Measurements from ENCODE around the gene DNTTIP2.
A peak's percentile ranks its signal among the peaks of the same experiment; 100 is the strongest.
"Not testable (repeated sequence)": the region's sequence is repeated elsewhere in the genome, so short reads cannot be mapped to it uniquely, and the experiment has no call there.

Gene DNTTIP2

GRCh38 chr1:93845538-93846205 lies 33.3 kb downstream of the DNTTIP2 start:
- peak overlapping the region; percentile 48 to 92 (median 77) for H3K9ac ChIP-seq (ENCODE audit: low read length in 5 of 5)
- peaks cover 7 to 40% (median 23%) of the 10 kb centered on the region in 5 donors for H3K4me1 ChIP-seq (ENCODE audit: control insufficient read depth in 5 of 5, insufficient read depth in 5 of 5, low read length in 5 of 5)
- peak overlapping the region; percentile 98 for H3K27ac ChIP-seq (ENCODE audit: low read depth, low read length)
- H3K4me3 ChIP-seq (ENCODE audit: low read depth in 1 of 5, low read length in 5 of 5), result peak overlapping the region; percentile 23 to 92 (median 87)
- H3K36me3 ChIP-seq (ENCODE audit: control insufficient read depth in 5 of 5, insufficient read depth in 5 of 5, low read length in 5 of 5), result no peaks in the 10 kb centered on the region
- H3K27me3 ChIP-seq (ENCODE audit: control insufficient read depth in 5 of 5, insufficient read depth in 4 of 5, low read length in 5 of 5), result no peaks in the 10 kb centered on the region
- no peaks in the 10 kb centered on the region for H3K9me3 ChIP-seq (ENCODE audit: control insufficient read depth in 5 of 5, low read length in 5 of 5)

DNA sequence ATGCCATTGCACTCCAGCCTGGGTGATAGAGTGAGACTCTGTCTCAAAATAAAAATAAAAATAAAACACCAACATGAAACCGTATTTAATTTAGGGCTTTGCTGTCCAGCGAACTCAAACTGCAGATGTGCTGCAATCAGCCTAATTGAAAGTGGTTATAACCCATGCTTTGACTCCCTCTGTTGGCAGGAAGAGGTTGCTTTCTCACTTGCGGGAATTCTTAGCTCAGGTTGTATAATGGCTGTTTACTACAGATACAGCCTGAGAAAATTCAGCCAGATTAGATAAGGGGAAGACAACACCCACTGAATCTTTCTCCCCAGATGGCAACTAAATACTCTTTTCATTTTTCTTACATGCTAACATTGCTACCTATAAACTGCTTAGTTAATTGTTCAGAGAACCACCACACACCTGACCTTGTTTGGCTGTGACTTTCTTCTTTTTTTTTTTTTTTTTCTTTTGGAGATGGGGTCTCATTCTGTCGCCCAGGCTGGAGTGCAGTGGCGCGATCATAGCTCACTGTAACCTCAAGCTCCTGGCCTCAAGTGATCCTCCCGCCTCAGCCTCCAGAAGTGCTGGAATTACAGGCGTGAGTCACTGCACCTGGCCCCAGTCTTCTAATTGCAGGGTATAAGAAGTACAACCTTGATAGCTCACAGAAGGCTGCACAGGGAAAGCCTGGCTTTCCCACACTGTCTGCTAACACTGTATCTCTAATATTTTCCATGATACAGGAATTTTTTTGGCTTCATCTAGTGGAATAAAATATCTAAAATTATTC lies 34.6 kb downstream of the DNTTIP2 start:
- Histone ChIP-seq H3K4me1 (ENCODE audit: control insufficient read depth in 5 of 5, insufficient read depth in 5 of 5, low read length in 5 of 5) (peaks cover 5 to 38% (median 25%) of the 10 kb centered on the region in 5 donors), H3K27ac (ENCODE audit: low read depth, low read length) (peak overlapping the region; percentile 60), H3K9ac (ENCODE audit: low read length in 5 of 5) (no peak overlapping the region), H3K9me3 (ENCODE audit: control insufficient read depth in 5 of 5, low read length in 5 of 5) (no peaks in the 10 kb centered on the region), H3K4me3 (ENCODE audit: low read depth in 1 of 5, low read length in 5 of 5) (no peak overlapping the region), H3K36me3 (ENCODE audit: control insufficient read depth in 5 of 5, insufficient read depth in 5 of 5, low read length in 5 of 5) (no peaks in the 10 kb centered on the region), H3K27me3 (ENCODE audit: control insufficient read depth in 5 of 5, insufficient read depth in 4 of 5, low read length in 5 of 5) (no peaks in the 10 kb centered on the region)

DNA sequence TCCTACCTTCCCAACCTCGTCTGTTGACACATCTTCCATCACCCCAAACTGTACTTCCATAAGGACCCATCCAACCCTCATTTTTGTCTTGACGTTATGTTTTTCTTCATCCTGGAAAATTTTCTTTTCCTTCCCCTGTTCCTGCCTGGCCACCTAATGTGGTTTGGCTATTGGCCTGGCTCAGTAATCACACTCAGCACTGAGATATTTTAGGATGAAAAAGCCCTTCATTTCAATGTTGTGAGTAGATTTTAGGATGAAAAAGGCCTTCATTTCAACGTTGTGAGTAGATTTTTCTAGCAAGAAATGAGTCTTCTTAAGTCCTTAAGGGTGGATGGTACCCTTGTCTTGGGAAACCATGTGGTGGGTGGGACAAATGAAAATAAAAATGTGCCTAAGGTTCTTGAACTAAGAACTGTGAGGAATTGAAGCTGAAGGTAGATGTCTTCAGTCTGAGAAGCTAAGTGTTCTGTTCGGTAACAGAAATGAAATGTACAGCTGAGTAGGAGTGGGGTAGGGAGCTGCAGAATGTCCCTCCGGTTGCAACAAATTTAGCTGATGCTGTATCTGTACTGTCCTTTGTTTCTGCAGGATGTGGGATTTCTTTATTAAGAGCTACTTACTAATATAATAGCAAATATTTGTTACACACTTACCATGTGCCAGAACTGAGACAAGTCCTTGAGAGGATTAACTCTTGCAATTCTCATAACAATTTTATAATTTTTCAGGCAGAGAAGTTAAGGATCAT lies 36.1 kb downstream of the DNTTIP2 start:
- H3K36me3 ChIP-seq (ENCODE audit: control insufficient read depth in 5 of 5, insufficient read depth in 5 of 5, low read length in 5 of 5), result no peaks in the 10 kb centered on the region
- H3K4me3 ChIP-seq (ENCODE audit: low read depth in 1 of 5, low read length in 5 of 5), result no peak overlapping the region
- H3K27me3 ChIP-seq (ENCODE audit: control insufficient read depth in 5 of 5, insufficient read depth in 4 of 5, low read length in 5 of 5), result no peaks in the 10 kb centered on the region
- no peaks in the 10 kb centered on the region for H3K9me3 ChIP-seq (ENCODE audit: control insufficient read depth in 5 of 5, low read length in 5 of 5)
- H3K27ac ChIP-seq (ENCODE audit: low read depth, low read length), result no peak overlapping the region
- H3K4me1 ChIP-seq (ENCODE audit: control insufficient read depth in 5 of 5, insufficient read depth in 5 of 5, low read length in 5 of 5), result peaks cover 5 to 31% (median 19%) of the 10 kb centered on the region in 5 donors
- no peak overlapping the region for H3K9ac ChIP-seq (ENCODE audit: low read length in 5 of 5)

DNA sequence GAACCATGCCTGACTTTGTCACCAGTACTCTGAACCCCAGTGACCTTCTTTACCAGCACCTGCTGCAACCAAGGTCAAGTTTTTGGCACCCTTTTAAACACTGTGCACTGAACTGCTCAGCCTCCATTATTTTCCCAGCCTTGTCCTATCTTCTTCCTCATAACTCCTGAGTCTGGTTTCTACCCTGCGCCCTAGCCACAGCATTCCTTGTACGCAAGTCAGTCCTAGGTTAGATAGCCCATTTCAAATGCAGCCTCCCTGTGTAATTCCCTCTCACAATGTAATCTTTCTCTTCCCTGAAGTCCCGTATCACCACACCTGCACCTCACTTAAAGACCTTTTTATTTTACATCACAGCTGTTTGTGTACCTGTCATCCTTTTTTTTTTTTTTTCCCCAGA lies 37.2 kb downstream of the DNTTIP2 start:
- H3K36me3 ChIP-seq (ENCODE audit: control insufficient read depth in 5 of 5, insufficient read depth in 5 of 5, low read length in 5 of 5), result no peaks in the 10 kb centered on the region
- H3K9ac ChIP-seq (ENCODE audit: low read length in 5 of 5), result no peak overlapping the region
- no peak overlapping the region for H3K27ac ChIP-seq (ENCODE audit: low read depth, low read length)
- no peaks in the 10 kb centered on the region for H3K9me3 ChIP-seq (ENCODE audit: control insufficient read depth in 5 of 5, low read length in 5 of 5)
- H3K4me1 ChIP-seq (ENCODE audit: control insufficient read depth in 5 of 5, insufficient read depth in 5 of 5, low read length in 5 of 5), result peaks cover 5 to 30% (median 18%) of the 10 kb centered on the region in 5 donors
- H3K4me3 ChIP-seq (ENCODE audit: low read depth in 1 of 5, low read length in 5 of 5), result no peak overlapping the region
- H3K27me3 ChIP-seq (ENCODE audit: control insufficient read depth in 5 of 5, insufficient read depth in 4 of 5, low read length in 5 of 5), result no peaks in the 10 kb centered on the region

DNA sequence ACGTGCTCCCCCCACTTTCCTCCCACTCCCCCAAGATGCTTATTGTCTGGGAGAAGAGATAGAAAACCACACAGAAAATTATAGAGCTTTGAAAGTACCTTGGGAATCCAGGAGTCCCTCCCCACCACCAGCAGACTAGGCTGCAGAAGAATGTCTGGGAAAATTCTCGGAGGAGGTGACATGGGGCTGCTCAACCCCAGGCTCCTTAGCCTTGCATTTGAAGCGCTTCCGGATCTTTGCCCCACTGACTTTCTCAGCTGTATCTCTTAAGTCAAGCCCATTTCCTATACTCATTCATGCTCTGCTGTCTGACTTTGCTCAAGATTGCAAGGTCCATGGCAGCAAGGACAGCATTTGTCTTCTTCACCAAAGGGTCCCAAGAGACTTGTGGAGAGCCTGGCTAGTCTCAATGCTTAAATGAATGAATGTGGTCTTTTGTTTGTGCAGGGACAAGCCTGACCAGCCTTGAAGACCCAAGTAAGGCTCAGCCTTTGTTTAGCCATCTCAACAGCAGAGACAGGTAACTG lies 38.0 kb downstream of the DNTTIP2 start:
- Histone ChIP-seq H3K36me3 (ENCODE audit: control insufficient read depth in 5 of 5, insufficient read depth in 5 of 5, low read length in 5 of 5) (no peaks in the 10 kb centered on the region), H3K27ac (ENCODE audit: low read depth, low read length) (no peak overlapping the region), H3K27me3 (ENCODE audit: control insufficient read depth in 5 of 5, insufficient read depth in 4 of 5, low read length in 5 of 5) (no peaks in the 10 kb centered on the region), H3K4me3 (ENCODE audit: low read depth in 1 of 5, low read length in 5 of 5) (no peak overlapping the region), H3K9me3 (ENCODE audit: control insufficient read depth in 5 of 5, low read length in 5 of 5) (no peaks in the 10 kb centered on the region), H3K4me1 (ENCODE audit: control insufficient read depth in 5 of 5, insufficient read depth in 5 of 5, low read length in 5 of 5) (peaks cover 5 to 27% (median 18%) of the 10 kb centered on the region in 5 donors), H3K9ac (ENCODE audit: low read length in 5 of 5) (no peak overlapping the region)

- Histone ChIP-seq H3K27ac (ENCODE audit: low read depth, low read length) (no peak overlapping the region), H3K4me3 (ENCODE audit: low read depth in 1 of 5, low read length in 5 of 5) (no peak overlapping the region), H3K9ac (ENCODE audit: low read length in 5 of 5) (no peak overlapping the region), H3K27me3 (ENCODE audit: control insufficient read depth in 5 of 5, insufficient read depth in 4 of 5, low read length in 5 of 5) (no peaks in the 10 kb centered on the region), H3K4me1 (ENCODE audit: control insufficient read depth in 5 of 5, insufficient read depth in 5 of 5, low read length in 5 of 5) (peaks cover 0 to 16% (median 7%) of the 10 kb centered on the region in 5 donors), H3K9me3 (ENCODE audit: control insufficient read depth in 5 of 5, low read length in 5 of 5) (no peaks in the 10 kb centered on the region), H3K36me3 (ENCODE audit: control insufficient read depth in 5 of 5, insufficient read depth in 5 of 5, low read length in 5 of 5) (no peaks in the 10 kb centered on the region)
These were observed 39.3 kb downstream of the DNTTIP2 start for GRCh38 chr1:93839753-93840152.

DNA sequence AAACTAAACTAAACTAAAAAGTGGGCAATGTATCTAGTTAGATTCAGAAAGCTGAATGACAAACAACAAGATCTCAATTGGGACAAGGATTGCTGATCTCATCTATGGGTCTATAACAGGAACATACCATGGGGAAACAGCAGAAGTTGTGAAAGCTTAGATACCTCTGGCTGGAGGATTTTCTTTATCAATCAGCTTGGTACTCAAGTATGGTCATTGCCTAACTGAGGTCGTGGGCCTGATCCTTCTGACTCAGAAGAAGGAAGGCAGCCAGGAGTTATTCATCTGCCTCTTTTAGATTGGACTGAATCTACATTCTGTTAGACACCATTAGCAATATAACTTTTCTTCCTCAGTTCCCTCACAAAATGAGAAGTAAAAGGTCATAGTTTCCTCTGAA lies 39.7 kb downstream of the DNTTIP2 start:
- no peaks in the 10 kb centered on the region for H3K9me3 ChIP-seq (ENCODE audit: control insufficient read depth in 5 of 5, low read length in 5 of 5)
- H3K4me3 ChIP-seq (ENCODE audit: low read depth in 1 of 5, low read length in 5 of 5), result no peak overlapping the region
- no peak overlapping the region for H3K27ac ChIP-seq (ENCODE audit: low read depth, low read length)
- no peak overlapping the region for H3K9ac ChIP-seq (ENCODE audit: low read length in 5 of 5)
- no peaks in the 10 kb centered on the region for H3K27me3 ChIP-seq (ENCODE audit: control insufficient read depth in 5 of 5, insufficient read depth in 4 of 5, low read length in 5 of 5)
- H3K4me1 ChIP-seq (ENCODE audit: control insufficient read depth in 5 of 5, insufficient read depth in 5 of 5, low read length in 5 of 5), result peaks cover 0 to 11% (median 3%) of the 10 kb centered on the region in 5 donors
- H3K36me3 ChIP-seq (ENCODE audit: control insufficient read depth in 5 of 5, insufficient read depth in 5 of 5, low read length in 5 of 5), result no peaks in the 10 kb centered on the region

- H3K36me3 ChIP-seq (ENCODE audit: control insufficient read depth in 5 of 5, insufficient read depth in 5 of 5, low read length in 5 of 5), result no peaks in the 10 kb centered on the region
- H3K9ac ChIP-seq (ENCODE audit: low read length in 5 of 5), result no peak overlapping the region
- no peak overlapping the region for H3K27ac ChIP-seq (ENCODE audit: low read depth, low read length)
- H3K9me3 ChIP-seq (ENCODE audit: control insufficient read depth in 5 of 5, low read length in 5 of 5), result peaks cover 0 to 3% (median 0%) of the 10 kb centered on the region in 5 donors
- peaks cover 0 to 5% (median 0%) of the 10 kb centered on the region in 5 donors for H3K4me1 ChIP-seq (ENCODE audit: control insufficient read depth in 5 of 5, insufficient read depth in 5 of 5, low read length in 5 of 5)
- H3K27me3 ChIP-seq (ENCODE audit: control insufficient read depth in 5 of 5, insufficient read depth in 4 of 5, low read length in 5 of 5), result no peaks in the 10 kb centered on the region
- H3K4me3 ChIP-seq (ENCODE audit: low read depth in 1 of 5, low read length in 5 of 5), result no peak overlapping the region
These were observed 41.0 kb downstream of the DNTTIP2 start for GRCh38 chr1:93837961-93838360.

GRCh38 chr1:93833293-93833692 lies 45.7 kb downstream of the DNTTIP2 start:
- not testable (repeated sequence) for H3K9ac ChIP-seq (ENCODE audit: low read length in 5 of 5); H3K27ac ChIP-seq (ENCODE audit: low read depth, low read length); H3K4me1 ChIP-seq (ENCODE audit: control insufficient read depth in 5 of 5, insufficient read depth in 5 of 5, low read length in 5 of 5); H3K27me3 ChIP-seq (ENCODE audit: control insufficient read depth in 5 of 5, insufficient read depth in 4 of 5, low read length in 5 of 5); H3K9me3 ChIP-seq (ENCODE audit: control insufficient read depth in 5 of 5, low read length in 5 of 5); H3K4me3 ChIP-seq (ENCODE audit: low read depth in 1 of 5, low read length in 5 of 5); H3K36me3 ChIP-seq (ENCODE audit: control insufficient read depth in 5 of 5, insufficient read depth in 5 of 5, low read length in 5 of 5)

All from subcutaneous abdominal adipose tissue (tissue), 5 donors.